Gastroesophageal sphincter (tissue), 3 donors: ENCODE results near the gene C1QTNF8.

Experiments used
- CTCF ChIP-seq, 4 experiments: fragments of 200-600 bp in 2 of 4; fragments of 450-650 bp in 2 of 4; sonication (generic) in 1 of 4; IDR thresholded peaks; one replicate each; pipeline ENCODE4 v1.5.1; 2017 to 2019; ENCODE audit warnings: antibody characterized with exemption in 4 of 4, mild to moderate bottlenecking in 2 of 4, moderate library complexity in 2 of 4
- EP300 ChIP-seq: sonication (generic); formaldehyde crosslinking; IDR thresholded peaks from one replicate; pipeline ENCODE4 v1.6.1; 2017; ENCODE audit warnings: antibody characterized with exemption, mild to moderate bottlenecking
- POLR2A ChIP-seq, 2 donors: fragments of 450-650 bp; IDR thresholded peaks; one replicate each; pipeline ENCODE4 v1.6.1; 2017; ENCODE audit warnings: antibody characterized with exemption in 2 of 2, mild to moderate bottlenecking in 2 of 2, moderate library complexity in 1 of 2

- TF ChIP-seq CTCF (IDR thresholded peaks at IDR 0.05) (no peak), EP300 (no peak), POLR2A (IDR thresholded peaks at IDR 0.05) (no peak)
These were observed 11.1 kb downstream of the C1QTNF8 start for GRCh38 chr16:1084971-1085370.
